ENCODE data around the gene CSNK2A1.

- TF ChIP-seq POLR2AphosphoS5 (IDR thresholded peaks at IDR 0.05; ENCODE audit: low read depth, low read length) (no peak), TAF1 (IDR thresholded peaks at IDR 0.05; ENCODE audit: borderline replicate concordance, insufficient read depth, low read length) (no peak), SIN3A (IDR thresholded peaks at IDR 0.05; ENCODE audit: borderline replicate concordance, insufficient read depth, low read length) (no peak)
- TF ChIP-seq, protein P1, sequence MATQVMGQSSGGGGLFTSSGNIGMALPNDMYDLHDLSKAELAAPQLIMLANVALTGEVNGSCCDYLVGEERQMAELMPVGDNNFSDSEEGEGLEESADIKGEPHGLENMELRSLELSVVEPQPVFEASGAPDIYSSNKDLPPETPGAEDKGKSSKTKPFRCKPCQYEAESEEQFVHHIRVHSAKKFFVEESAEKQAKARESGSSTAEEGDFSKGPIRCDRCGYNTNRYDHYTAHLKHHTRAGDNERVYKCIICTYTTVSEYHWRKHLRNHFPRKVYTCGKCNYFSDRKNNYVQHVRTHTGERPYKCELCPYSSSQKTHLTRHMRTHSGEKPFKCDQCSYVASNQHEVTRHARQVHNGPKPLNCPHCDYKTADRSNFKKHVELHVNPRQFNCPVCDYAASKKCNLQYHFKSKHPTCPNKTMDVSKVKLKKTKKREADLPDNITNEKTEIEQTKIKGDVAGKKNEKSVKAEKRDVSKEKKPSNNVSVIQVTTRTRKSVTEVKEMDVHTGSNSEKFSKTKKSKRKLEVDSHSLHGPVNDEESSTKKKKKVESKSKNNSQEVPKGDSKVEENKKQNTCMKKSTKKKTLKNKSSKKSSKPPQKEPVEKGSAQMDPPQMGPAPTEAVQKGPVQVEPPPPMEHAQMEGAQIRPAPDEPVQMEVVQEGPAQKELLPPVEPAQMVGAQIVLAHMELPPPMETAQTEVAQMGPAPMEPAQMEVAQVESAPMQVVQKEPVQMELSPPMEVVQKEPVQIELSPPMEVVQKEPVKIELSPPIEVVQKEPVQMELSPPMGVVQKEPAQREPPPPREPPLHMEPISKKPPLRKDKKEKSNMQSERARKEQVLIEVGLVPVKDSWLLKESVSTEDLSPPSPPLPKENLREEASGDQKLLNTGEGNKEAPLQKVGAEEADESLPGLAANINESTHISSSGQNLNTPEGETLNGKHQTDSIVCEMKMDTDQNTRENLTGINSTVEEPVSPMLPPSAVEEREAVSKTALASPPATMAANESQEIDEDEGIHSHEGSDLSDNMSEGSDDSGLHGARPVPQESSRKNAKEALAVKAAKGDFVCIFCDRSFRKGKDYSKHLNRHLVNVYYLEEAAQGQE (IDR thresholded peaks at IDR 0.05; ENCODE audit: insufficient read depth in 1 of 2, low read depth in 2 of 2, low read length in 2 of 2), result no peak
Observed at GRCh38 chr20:437787-438486, 105.7 kb downstream of the CSNK2A1 start.

All from PFSK-1 (cell line).